Measurements from ENCODE around the gene SLC19A1.

DNA sequence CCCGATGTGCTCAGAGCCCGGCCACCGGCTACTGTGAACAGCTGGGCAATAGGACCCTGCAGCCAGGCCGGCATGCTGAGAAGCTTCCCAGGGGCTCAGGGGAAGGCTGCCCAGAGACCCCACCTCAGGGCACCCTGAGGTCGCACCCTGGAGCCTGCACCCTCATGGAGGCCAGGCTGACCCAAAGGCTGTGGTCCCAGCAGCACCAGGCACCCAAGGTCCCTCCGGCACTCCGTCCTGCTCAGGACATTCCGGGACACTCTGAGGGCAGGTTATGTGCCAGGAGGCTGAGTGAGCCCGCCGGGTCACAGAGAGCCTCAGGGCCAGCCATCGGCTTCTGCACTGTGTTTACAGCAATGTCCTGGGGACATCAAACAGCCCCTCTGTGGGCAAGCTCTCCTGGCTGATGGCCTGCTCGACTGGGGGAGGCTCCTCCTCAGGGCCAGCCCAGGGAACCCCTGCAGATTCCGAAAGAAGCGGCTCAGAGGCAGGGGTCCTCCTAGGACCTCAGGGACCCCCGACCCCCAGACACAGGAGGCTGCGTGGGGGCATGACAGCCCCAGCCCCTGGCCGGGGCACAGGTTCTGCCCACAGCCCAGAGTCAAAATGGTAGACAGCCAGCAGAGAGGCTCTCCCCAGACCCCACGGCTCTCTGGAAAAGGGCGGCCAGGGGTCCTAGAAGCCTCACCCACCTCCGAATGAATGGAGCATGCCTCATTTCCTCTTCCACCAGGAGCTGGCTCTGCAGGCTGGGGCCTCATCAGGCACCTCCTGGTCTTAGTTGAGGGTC is 8.2 kb downstream of the SLC19A1 start:
- TF ChIP-seq CTCF (IDR thresholded peaks at IDR 0.05; ENCODE audit: borderline replicate concordance, extremely low read depth, low read length, poor library complexity, severe bottlenecking) = no peak
- no peak for TF ChIP-seq EZH2 (IDR thresholded peaks at IDR 0.05; ENCODE audit: borderline replicate concordance, low read depth, low read length, severe bottlenecking)
